Endothelial cell (in vitro differentiated cells): ENCODE results near the gene RPS19BP1. TPM values are rescaled to one million over a fixed set of nuclear protein-coding genes. Genes with fewer than 3 reads are reported as not detected.
A peak's percentile ranks its signal among the peaks of the same experiment; 100 is the strongest.

Source experiments
- DNase-seq: peaks from one replicate; pipeline ENCODE4 v3.0.0; 2021; ENCODE audit warnings: low spot score
- H3K27ac Mint-ChIP-seq: one replicate; pipeline ENCODE4 v1.8.0; 2021; ENCODE audit warnings: mixed read lengths, inconsistent platforms; ENCODE audit not compliant: unreplicated experiment
- H3K27me3 Mint-ChIP-seq: one replicate; pipeline ENCODE4 v1.8.0; 2021; ENCODE audit warnings: mild to moderate bottlenecking, moderate library complexity, mixed read lengths, inconsistent platforms; ENCODE audit not compliant: unreplicated experiment
- H3K36me3 Mint-ChIP-seq: one replicate; pipeline ENCODE4 v1.8.0; 2021; ENCODE audit warnings: mild to moderate bottlenecking, low read depth, mixed read lengths, inconsistent platforms; ENCODE audit not compliant: unreplicated experiment
- H3K4me1 Mint-ChIP-seq: one replicate; pipeline ENCODE4 v1.8.0; 2021; ENCODE audit warnings: mild to moderate bottlenecking, mixed read lengths, inconsistent platforms; ENCODE audit not compliant: unreplicated experiment
- H3K4me3 Mint-ChIP-seq: one replicate; pipeline ENCODE4 v1.8.0; 2021; ENCODE audit warnings: mild to moderate bottlenecking, mixed read lengths, inconsistent platforms; ENCODE audit not compliant: unreplicated experiment
- H3K9me3 Mint-ChIP-seq: one replicate; pipeline ENCODE4 v1.8.0; 2021; ENCODE audit warnings: mixed read lengths, inconsistent platforms; ENCODE audit not compliant: unreplicated experiment
- total RNA-seq: library from RNA; stranded (reverse); fragmentation: NEBNext Ultra II Directional; extraction: Animal tissue kit (Norgen Biotek cat#: 25700); gene quantifications from one replicate; pipeline ENCODE4 v1.2.1, GENCODE V29; 2021; ENCODE audit not compliant: unreplicated experiment
- TF ChIP-seq, protein P1 (sequence below): fragments of 200-600 bp; sonication (generic); IDR thresholded peaks from one replicate; pipeline ENCODE4 v1.5.0; 2021; ENCODE audit warnings: antibody characterized with exemption; ENCODE audit not compliant: unreplicated experiment

Gene RPS19BP1
- total RNA-seq, 1 donor from 2014 or later: 57.7 TPM

DNA sequence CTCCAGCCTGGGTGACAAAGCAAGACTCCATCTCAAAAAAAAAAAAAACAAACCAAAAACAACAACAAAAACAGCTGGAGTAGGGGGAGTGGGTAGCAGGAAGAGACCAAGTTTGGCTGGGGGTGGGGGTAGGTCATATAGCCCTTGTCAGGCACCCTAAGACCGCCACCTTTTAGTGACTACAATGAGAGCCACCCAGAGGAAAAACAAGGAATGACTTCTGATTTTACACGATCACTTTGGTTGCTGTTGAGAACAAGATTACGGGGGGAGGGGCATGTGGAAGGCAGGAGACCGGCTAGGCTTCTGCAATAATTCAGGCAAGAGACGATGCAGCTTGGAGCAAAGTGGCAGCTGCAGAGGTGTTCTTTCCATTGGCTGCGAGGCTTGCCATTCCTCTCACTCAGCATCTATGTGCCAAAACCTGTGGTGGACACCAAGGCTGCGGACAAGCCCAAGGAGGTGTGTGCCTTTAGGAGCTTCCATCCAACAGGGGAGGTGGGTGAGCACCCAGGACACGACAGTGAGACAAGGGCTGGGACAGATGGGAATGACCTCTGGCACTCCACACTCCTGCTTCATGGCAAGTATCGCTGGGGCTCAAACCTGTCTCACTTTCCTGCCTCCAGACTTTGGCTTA lies 1.7 kb downstream of the RPS19BP1 start:
- peak overlapping the region; percentile 91 for H3K4me3 Mint-ChIP-seq
- peak overlapping the region; percentile 57 for H3K27ac Mint-ChIP-seq
- H3K9me3 Mint-ChIP-seq: no peaks in the 10 kb centered on the region
- DNase-seq: no peak
- H3K36me3 Mint-ChIP-seq: peaks cover 14% of the 10 kb centered on the region
- TF ChIP-seq, protein P1, sequence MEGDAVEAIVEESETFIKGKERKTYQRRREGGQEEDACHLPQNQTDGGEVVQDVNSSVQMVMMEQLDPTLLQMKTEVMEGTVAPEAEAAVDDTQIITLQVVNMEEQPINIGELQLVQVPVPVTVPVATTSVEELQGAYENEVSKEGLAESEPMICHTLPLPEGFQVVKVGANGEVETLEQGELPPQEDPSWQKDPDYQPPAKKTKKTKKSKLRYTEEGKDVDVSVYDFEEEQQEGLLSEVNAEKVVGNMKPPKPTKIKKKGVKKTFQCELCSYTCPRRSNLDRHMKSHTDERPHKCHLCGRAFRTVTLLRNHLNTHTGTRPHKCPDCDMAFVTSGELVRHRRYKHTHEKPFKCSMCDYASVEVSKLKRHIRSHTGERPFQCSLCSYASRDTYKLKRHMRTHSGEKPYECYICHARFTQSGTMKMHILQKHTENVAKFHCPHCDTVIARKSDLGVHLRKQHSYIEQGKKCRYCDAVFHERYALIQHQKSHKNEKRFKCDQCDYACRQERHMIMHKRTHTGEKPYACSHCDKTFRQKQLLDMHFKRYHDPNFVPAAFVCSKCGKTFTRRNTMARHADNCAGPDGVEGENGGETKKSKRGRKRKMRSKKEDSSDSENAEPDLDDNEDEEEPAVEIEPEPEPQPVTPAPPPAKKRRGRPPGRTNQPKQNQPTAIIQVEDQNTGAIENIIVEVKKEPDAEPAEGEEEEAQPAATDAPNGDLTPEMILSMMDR: peak; percentile 57
- peaks cover 46% of the 10 kb centered on the region for H3K4me1 Mint-ChIP-seq
- peaks cover 3% of the 10 kb centered on the region for H3K27me3 Mint-ChIP-seq

DNA sequence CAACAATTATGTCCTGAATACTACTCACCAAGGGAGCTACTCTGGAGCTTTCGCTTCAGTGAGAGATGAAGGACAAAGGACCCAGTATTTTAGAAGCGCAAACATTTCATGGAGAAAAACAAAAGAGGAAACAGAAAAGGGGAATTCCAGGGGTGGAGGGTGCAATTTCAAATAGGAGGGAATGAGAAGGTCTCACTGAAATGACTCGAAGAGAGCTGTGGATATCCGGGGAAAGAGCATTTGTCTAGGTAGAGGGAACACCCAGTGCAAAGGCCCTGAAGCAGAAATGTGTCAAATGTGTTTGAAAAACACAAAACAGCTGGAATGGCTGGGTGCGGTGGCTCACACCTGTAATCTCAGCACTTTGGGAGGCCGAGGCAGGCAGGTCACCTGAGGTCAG lies 2.4 kb downstream of the RPS19BP1 start:
- Mint-ChIP-seq H3K27me3 (peaks cover 3% of the 10 kb centered on the region), H3K9me3 (no peaks in the 10 kb centered on the region), H3K4me1 (peaks cover 52% of the 10 kb centered on the region), H3K27ac (no peak overlapping the region), H3K36me3 (peaks cover 15% of the 10 kb centered on the region), H3K4me3 (peak overlapping the region; percentile 3)
- no peak for DNase-seq
- TF ChIP-seq, protein P1: no peak

DNA sequence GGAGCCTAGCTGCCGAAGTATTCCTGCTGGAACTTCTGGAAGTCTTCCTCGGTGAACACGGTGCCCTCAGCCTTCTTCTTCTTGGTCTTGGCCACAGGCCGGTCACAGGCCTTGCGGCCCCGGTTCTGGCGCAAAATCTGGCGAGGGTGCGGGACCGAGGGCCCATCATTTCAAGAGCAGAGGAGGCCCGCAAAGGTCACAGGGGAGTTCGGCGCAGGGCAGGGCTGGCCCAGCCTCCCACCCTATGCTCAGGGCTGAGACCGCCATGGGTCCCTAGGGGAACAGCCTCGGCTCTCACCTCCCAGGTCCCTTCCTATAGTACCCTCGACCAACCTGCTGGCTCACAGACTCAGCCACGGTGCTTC lies 3.1 kb downstream of the RPS19BP1 start:
- TF ChIP-seq, protein P1: peak; percentile 6
- no peak for DNase-seq
- Mint-ChIP-seq H3K36me3 (peaks cover 22% of the 10 kb centered on the region), H3K27ac (no peak overlapping the region), H3K9me3 (no peaks in the 10 kb centered on the region), H3K4me1 (peaks cover 58% of the 10 kb centered on the region), H3K27me3 (peaks cover 3% of the 10 kb centered on the region), H3K4me3 (no peak overlapping the region)

DNA sequence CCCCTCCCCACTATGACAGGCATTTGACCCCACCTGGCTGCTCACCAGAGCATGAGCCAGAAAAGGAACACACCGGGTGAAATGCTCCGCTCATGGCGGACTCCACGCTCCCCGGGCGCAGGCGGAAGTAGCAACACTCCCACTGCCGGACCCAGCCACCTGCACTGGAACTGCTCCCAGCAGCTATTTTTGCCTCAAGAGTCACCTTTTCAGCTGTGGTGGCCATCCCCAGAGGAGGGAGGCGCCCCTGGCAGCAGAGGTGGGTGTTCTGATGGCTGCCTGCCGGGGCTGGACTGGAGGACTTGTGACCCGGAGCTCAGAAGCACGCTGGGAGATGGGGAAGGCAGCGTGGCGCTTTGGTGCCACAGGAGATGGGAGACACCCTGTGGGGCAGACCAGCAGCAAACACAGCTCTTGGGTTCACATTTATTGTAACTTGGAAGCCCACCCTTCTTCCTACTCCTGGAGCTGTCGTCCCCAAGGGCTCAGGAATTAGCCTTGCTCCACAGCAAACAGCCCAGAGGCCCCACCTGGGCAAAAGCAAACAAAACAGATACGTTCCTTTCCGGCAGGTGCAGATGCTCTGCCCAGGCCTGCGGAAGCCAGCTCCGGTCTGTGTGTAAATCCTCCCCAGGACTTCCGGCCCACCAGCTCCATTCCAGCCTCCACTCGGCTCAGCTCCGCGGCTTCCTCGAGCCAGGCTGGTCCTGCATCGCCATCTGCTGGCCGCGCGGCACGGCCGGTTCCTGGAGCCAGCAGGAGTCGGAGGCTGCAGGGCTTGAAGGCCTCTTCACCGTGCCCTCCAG lies 3.7 kb downstream of the RPS19BP1 start:
- Mint-ChIP-seq H3K27me3 (no peaks in the 10 kb centered on the region), H3K4me3 (no peak overlapping the region), H3K4me1 (peaks cover 55% of the 10 kb centered on the region), H3K27ac (no peak overlapping the region), H3K9me3 (no peaks in the 10 kb centered on the region), H3K36me3 (peaks cover 22% of the 10 kb centered on the region)
- TF ChIP-seq, protein P1: peak; percentile 86
- peak; percentile 93 for DNase-seq
